Tibial nerve (tissue), 4 donors: ENCODE results near the gene RIMKLB. TPM values are rescaled to one million over a fixed set of nuclear protein-coding genes. Genes with fewer than 3 reads are reported as not detected.

ENCODE experiments used
- DNase-seq, 2 donors: peaks; one replicate each; pipeline ENCODE4 v3.0.0-alpha.2; 2019; ENCODE audit warnings: low spot score in 2 of 2
- H3K27ac ChIP-seq, 4 donors: fragments of 200-600 bp; sonication (generic) in 3 of 4; one replicate each; pipeline ENCODE4 v1.5.1; 2017 to 2019; ENCODE audit warnings: mild to moderate bottlenecking in 1 of 4
- H3K27me3 ChIP-seq, 2 donors: fragments of 200-600 bp; sonication (generic) in 1 of 2; one replicate each; pipeline versions ENCODE4 v1.5.1 to v1.6.0; 2017 to 2019
- H3K36me3 ChIP-seq, 3 donors: fragments of 200-600 bp; sonication (generic); one replicate each; pipeline ENCODE4 v1.5.1; 2018 to 2019
- H3K4me1 ChIP-seq, 4 donors: fragments of 200-600 bp; sonication (generic) in 3 of 4; one replicate each; pipeline ENCODE4 v1.5.1; 2017 to 2019
- H3K4me3 ChIP-seq, 4 donors: fragments of 200-600 bp; sonication (generic) in 3 of 4; one replicate each; pipeline ENCODE4 v1.5.1; 2017 to 2019; ENCODE audit warnings: mild to moderate bottlenecking in 1 of 4, moderate library complexity in 1 of 4
- H3K9me3 ChIP-seq, 4 donors: fragments of 200-600 bp; sonication (generic) in 3 of 4; one replicate each; pipeline ENCODE4 v1.5.1; 2017 to 2019
- CTCF ChIP-seq, 5 experiments: fragments of 200-600 bp in 3 of 5; fragments of 450-650 bp in 2 of 5; sonication (generic) in 3 of 5; IDR thresholded peaks; one replicate each; pipeline ENCODE4 v1.5.1; 2016 to 2019; ENCODE audit warnings: antibody characterized with exemption in 5 of 5, mild to moderate bottlenecking in 3 of 5, moderate library complexity in 2 of 5
- EP300 ChIP-seq, 2 donors: sonication (generic); formaldehyde crosslinking; IDR thresholded peaks; one replicate each; pipeline ENCODE4 v1.6.1; 2017; ENCODE audit warnings: antibody characterized with exemption in 2 of 2, mild to moderate bottlenecking in 1 of 2
- POLR2A ChIP-seq, 2 donors: fragments of 450-650 bp; IDR thresholded peaks; one replicate each; pipeline ENCODE4 v1.6.1; 2017; ENCODE audit warnings: antibody characterized with exemption in 2 of 2, mild to moderate bottlenecking in 2 of 2, moderate library complexity in 2 of 2
- WGBS, 2 donors: methylation state at CpG; one replicate each; pipeline ENCODE4 v1.1.5; 2018; 5-methylcytosine and 5-hydroxymethylcytosine counted together
- total RNA-seq, 4 donors: library from RNA; depleted of rRNA; stranded (reverse); fragments of >200 nt; gene quantifications; one replicate each; pipeline ENCODE4 v1.1.0, GENCODE V29; 2016

The RIMKLB gene
- total RNA-seq, 4 donors from 2014 or later = 53.4 to 76.6 (median 68.9) TPM

DNA sequence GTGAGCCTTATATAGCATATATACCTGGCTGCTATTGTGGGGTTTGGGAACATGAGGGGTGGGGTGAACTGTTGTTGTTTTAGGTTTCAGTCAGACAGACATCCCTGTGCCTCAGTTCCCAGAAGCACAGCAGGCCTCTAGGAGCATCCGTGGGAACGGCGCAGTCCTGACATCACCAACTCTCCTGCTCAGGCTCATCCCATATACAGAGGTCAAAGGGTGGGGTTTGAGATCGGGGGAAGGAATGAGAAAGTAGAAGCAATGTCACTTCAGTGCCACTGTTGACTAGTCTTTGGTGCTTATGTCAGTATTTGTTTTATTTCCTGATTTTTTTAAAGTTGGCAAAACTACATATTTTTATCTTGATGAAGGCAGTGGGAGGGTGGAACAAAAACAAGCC lies 81.5 kb downstream of the RIMKLB start:
- WGBS, 2 donors = 73 to 75% methylated on average over 4 of the region's 4 CpGs
- H3K4me1 ChIP-seq = peaks cover 0 to 30% (median 0%) of the 10 kb centered on the region in 4 donors
- TF ChIP-seq POLR2A (IDR thresholded peaks at IDR 0.05) (no peak), EP300 (IDR thresholded peaks at IDR 0.05) (no peak), CTCF (IDR thresholded peaks at IDR 0.05) (no peak)
- no peaks in the 10 kb centered on the region for H3K27me3 ChIP-seq
- peak overlapping the region in 2 of 4 donors; percentile 16 to 31 for H3K27ac ChIP-seq
- no peak overlapping the region for H3K4me3 ChIP-seq
- no peak for DNase-seq
- peaks cover 0 to 10% (median 0%) of the 10 kb centered on the region in 3 donors for H3K36me3 ChIP-seq
- no peaks in the 10 kb centered on the region for H3K9me3 ChIP-seq

GRCh38 chr12:8779862-8780261 lies 82.1 kb downstream of the RIMKLB start:
- H3K36me3 ChIP-seq = peaks cover 0 to 10% (median 0%) of the 10 kb centered on the region in 3 donors
- H3K4me3 ChIP-seq = no peak overlapping the region
- no peak for TF ChIP-seq POLR2A (IDR thresholded peaks at IDR 0.05)
- no peak for TF ChIP-seq CTCF (IDR thresholded peaks at IDR 0.05)
- no peak for TF ChIP-seq EP300 (IDR thresholded peaks at IDR 0.05)
- H3K27me3 ChIP-seq = no peaks in the 10 kb centered on the region
- DNase-seq = no peak
- peaks cover 0 to 30% (median 0%) of the 10 kb centered on the region in 4 donors for H3K4me1 ChIP-seq
- peak overlapping the region in 1 of 4 donors; percentile 31 for H3K27ac ChIP-seq
- 81 to 88% methylated on average over 2 of the region's 2 CpGs for WGBS, 2 donors
- no peaks in the 10 kb centered on the region for H3K9me3 ChIP-seq

- no peak for DNase-seq
- no peak overlapping the region for H3K27ac ChIP-seq
- H3K4me1 ChIP-seq = peaks cover 0 to 30% (median 0%) of the 10 kb centered on the region in 4 donors
- 36 to 37% methylated on average over 1 of the region's 1 CpG for WGBS, 2 donors
- H3K9me3 ChIP-seq = no peaks in the 10 kb centered on the region
- peaks cover 0 to 10% (median 0%) of the 10 kb centered on the region in 3 donors for H3K36me3 ChIP-seq
- H3K27me3 ChIP-seq = no peaks in the 10 kb centered on the region
- TF ChIP-seq EP300 (IDR thresholded peaks at IDR 0.05) (no peak), CTCF (IDR thresholded peaks at IDR 0.05) (peak; percentile 24 to 46 (median 32))
- H3K4me3 ChIP-seq = no peak overlapping the region
These were observed 82.6 kb downstream of the RIMKLB start for GRCh38 chr12:8780389-8780788.

DNA sequence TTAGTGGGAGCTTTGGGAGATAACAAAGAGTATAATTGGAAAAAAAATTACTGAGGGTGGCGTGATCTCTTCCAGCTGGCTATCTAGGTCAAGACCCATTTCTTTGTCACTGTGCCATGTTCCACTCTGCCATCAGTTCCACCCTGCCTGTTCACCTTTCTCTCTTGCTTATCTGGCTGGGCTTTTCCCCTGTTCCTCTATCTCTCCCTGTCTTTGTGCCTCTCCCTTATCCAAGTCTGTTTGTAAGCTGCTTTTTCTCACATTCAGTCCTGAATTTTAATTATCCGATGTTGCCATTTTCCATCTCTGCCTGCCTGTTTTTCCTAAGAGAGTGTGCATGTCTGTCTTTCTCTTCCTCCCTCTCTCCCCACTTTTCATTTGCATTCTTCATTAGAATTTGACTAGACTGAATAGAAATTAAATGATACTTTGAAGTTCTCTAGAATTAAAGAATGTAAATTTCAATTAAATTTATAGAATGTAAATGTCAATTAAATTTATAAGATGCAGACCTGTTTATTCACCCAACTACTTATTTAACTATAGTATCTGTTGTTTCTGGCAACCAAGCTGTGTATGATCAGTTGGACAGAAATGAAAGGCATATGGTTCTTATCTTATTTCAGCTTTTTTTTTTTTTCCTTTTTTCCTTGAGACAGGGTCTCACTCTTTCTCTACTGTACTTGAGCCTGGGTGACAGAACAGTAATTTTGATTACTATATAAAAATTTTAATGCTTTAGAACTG lies 83.8 kb downstream of the RIMKLB start:
- Histone ChIP-seq H3K36me3 (peaks cover 0 to 10% (median 0%) of the 10 kb centered on the region in 3 donors), H3K4me3 (no peak overlapping the region), H3K27me3 (no peaks in the 10 kb centered on the region), H3K4me1 (peaks cover 0 to 30% (median 0%) of the 10 kb centered on the region in 4 donors), H3K9me3 (no peaks in the 10 kb centered on the region), H3K27ac (peak overlapping the region in 1 of 4 donors; percentile 27)
- TF ChIP-seq EP300 (IDR thresholded peaks at IDR 0.05) = no peak
- no peak for TF ChIP-seq POLR2A (IDR thresholded peaks at IDR 0.05)
- TF ChIP-seq CTCF (IDR thresholded peaks at IDR 0.05) = no peak
- no peak for DNase-seq
- 67 to 69% methylated on average over 2 of the region's 2 CpGs for WGBS, 2 donors

DNA sequence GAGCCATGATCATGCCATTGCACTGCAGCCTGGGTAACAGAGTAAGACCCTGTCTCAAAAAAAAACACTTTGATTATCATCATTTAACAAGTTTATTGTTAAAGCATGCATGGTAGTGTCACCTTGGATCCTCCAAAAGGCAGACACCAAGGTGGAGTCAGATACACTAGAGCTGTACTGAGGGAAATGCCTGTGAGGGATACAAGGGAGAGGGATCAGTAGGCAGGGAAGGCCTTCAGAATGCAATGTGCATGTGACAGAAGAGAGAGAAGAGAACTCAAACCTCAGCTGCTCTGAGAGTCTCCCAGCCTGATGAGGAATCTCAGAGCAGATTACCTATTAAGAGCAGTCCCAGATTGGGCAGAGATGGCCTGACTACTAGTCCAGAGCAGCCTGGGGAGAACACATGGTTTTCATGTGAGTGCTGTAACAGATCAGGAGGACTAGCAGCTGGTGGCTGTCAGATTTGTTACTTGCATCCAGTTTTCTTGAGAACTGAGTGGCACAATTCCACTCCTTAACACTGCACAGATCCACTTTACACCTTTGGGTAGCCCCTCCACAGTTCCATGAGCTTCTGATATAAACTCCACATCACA lies 86.6 kb downstream of the RIMKLB start:
- no peak overlapping the region for H3K4me3 ChIP-seq
- H3K36me3 ChIP-seq = peaks cover 0 to 10% (median 0%) of the 10 kb centered on the region in 3 donors
- no peaks in the 10 kb centered on the region for H3K9me3 ChIP-seq
- TF ChIP-seq POLR2A (IDR thresholded peaks at IDR 0.05) = no peak
- no peak for TF ChIP-seq EP300 (IDR thresholded peaks at IDR 0.05)
- TF ChIP-seq CTCF (IDR thresholded peaks at IDR 0.05) = no peak
- no peaks in the 10 kb centered on the region for H3K27me3 ChIP-seq
- peaks cover 0 to 22% (median 0%) of the 10 kb centered on the region in 4 donors for H3K4me1 ChIP-seq
- no peak for DNase-seq
- no peak overlapping the region for H3K27ac ChIP-seq
